SU-DHL-6 (cell line): ENCODE measurements around the gene CCDC157.

ENCODE experiments used
- H2AFZ ChIP-seq: fragments of 200-600 bp; sonication (generic); 2 replicates; pipeline ENCODE4 v1.6.1; 2014; ENCODE audit warnings: low read depth, mild to moderate bottlenecking, moderate library complexity, mixed read lengths, antibody characterized with exemption, low read length; ENCODE audit not compliant: severe bottlenecking
- H3F3A ChIP-seq: fragments of 200-600 bp; shearing (Covaris generic); 2 replicates; pipeline ENCODE4 v1.6.0; 2016; ENCODE audit warnings: antibody characterized with exemption, mild to moderate bottlenecking; ENCODE audit not compliant: insufficient read depth
- H3K27ac ChIP-seq: fragments of 200-600 bp; sonication (generic); 2 replicates; pipeline ENCODE4 v1.5.1; 2016; ENCODE audit warnings: low read depth, mild to moderate bottlenecking, low read length, moderate library complexity, mixed read lengths
- H3K27me3 ChIP-seq: fragments of 200-600 bp; sonication (generic), shearing (Covaris generic); 2 replicates; pipeline ENCODE4 v1.6.0; 2014; ENCODE audit warnings: mild to moderate bottlenecking, low read length
- H3K36me3 ChIP-seq: fragments of 200-600 bp; sonication (generic); 2 replicates; pipeline ENCODE4 v1.6.1; 2014; ENCODE audit warnings: mild to moderate bottlenecking, low read length, mixed read lengths
- H3K4me2 ChIP-seq: fragments of 300-600, 200-600 bp; shearing (Covaris generic), sonication (generic); 2 replicates; pipeline ENCODE4 v1.6.0; 2014; ENCODE audit warnings: low read length, low read depth, mild to moderate bottlenecking; ENCODE audit not compliant: poor library complexity, severe bottlenecking
- H3K4me3 ChIP-seq: fragments of 200-600 bp; sonication (generic); 2 replicates; pipeline ENCODE4 v1.5.1; 2014; ENCODE audit warnings: antibody characterized with exemption, low read length, mild to moderate bottlenecking, mixed read lengths; ENCODE audit not compliant: insufficient read depth, poor library complexity, severe bottlenecking
- H3K79me2 ChIP-seq: fragments of 200-600 bp; sonication (generic); 2 replicates; pipeline ENCODE4 v1.6.1; 2014; ENCODE audit warnings: mild to moderate bottlenecking, low read length, moderate library complexity; ENCODE audit not compliant: insufficient read depth
- H3K9ac ChIP-seq: fragments of 200-600 bp; sonication (generic); 2 replicates; pipeline ENCODE4 v1.7.0; 2014; ENCODE audit warnings: mild to moderate bottlenecking, low read length
- H3K9me2 ChIP-seq: fragments of 200-600 bp; sonication (generic); replicated peaks from 2 replicates; pipeline ENCODE4 v1.6.1; 2014; ENCODE audit warnings: low read length; ENCODE audit not compliant: insufficient read depth
- H3K9me3 ChIP-seq: fragments of 200-600 bp; sonication (generic); 2 replicates; pipeline ENCODE4 v1.6.1; 2014; ENCODE audit warnings: low read length, mixed read lengths; ENCODE audit not compliant: insufficient read depth
- H4K20me1 ChIP-seq: fragments of 200-600 bp; sonication (generic); 2 replicates; pipeline ENCODE4 v1.6.1; 2014; ENCODE audit warnings: low read depth, mild to moderate bottlenecking, antibody characterized with exemption, low read length, moderate library complexity, mixed read lengths
- CTCF ChIP-seq: fragments of 200-600 bp; sonication (generic); IDR thresholded peaks from one replicate; pipeline ENCODE4 v1.5.1; 2017; ENCODE audit warnings: antibody characterized with exemption, mild to moderate bottlenecking, low read length, moderate library complexity; ENCODE audit not compliant: insufficient read depth, poor library complexity, severe bottlenecking
- EZH2phosphoT487 ChIP-seq: fragments of 200-600 bp; sonication (generic), shearing (Covaris generic); conservative IDR thresholded peaks from 2 replicates; pipeline ENCODE4 v1.6.1; 2018; ENCODE audit warnings: mild to moderate bottlenecking, antibody characterized with exemption, low read length, moderate library complexity, mixed read lengths

CCDC157 gene

GRCh38 chr22:30392661-30393321 lies 36.0 kb downstream of the CCDC157 start:
- Histone ChIP-seq H3K9ac (peak overlapping the region; percentile 38), H2AFZ (peak overlapping the region; percentile 87), H3K27ac (peak overlapping the region; percentile 21; the same call in 1 of the 2 replicates), H3K4me3 (no peak overlapping the region), H4K20me1 (no peaks in the 10 kb centered on the region), H3K27me3 (no peaks in the 10 kb centered on the region), H3K9me3 (no peaks in the 10 kb centered on the region), H3F3A (no peaks in the 10 kb centered on the region), H3K4me2 (peak overlapping the region; percentile 40), H3K9me2 (no peaks in the 10 kb centered on the region), H3K79me2 (no peaks in the 10 kb centered on the region), H3K36me3 (no peaks in the 10 kb centered on the region)
- no peak for TF ChIP-seq EZH2phosphoT487
- no peak for TF ChIP-seq CTCF

GRCh38 chr22:30393322-30393680 lies 36.5 kb downstream of the CCDC157 start:
- TF ChIP-seq EZH2phosphoT487 (no peak), CTCF (no peak)
- H3K79me2 ChIP-seq: no peaks in the 10 kb centered on the region
- H3K9me2 ChIP-seq: no peaks in the 10 kb centered on the region
- peak overlapping the region; percentile 87 for H2AFZ ChIP-seq
- H3K9me3 ChIP-seq: no peaks in the 10 kb centered on the region
- H3K4me3 ChIP-seq: no peak overlapping the region
- H3K36me3 ChIP-seq: no peaks in the 10 kb centered on the region
- no peaks in the 10 kb centered on the region for H3K27me3 ChIP-seq
- no peak overlapping the region for H3K27ac ChIP-seq
- H3K9ac ChIP-seq: peak overlapping the region; percentile 38; the same call in 1 of the 2 replicates
- no peaks in the 10 kb centered on the region for H3F3A ChIP-seq
- H3K4me2 ChIP-seq: no peak overlapping the region
- no peaks in the 10 kb centered on the region for H4K20me1 ChIP-seq

GRCh38 chr22:30393885-30394284 lies 37.1 kb downstream of the CCDC157 start:
- Histone ChIP-seq H3K4me3 (no peak overlapping the region), H3K9ac (no peak overlapping the region), H3K27ac (no peak overlapping the region), H3K9me2 (no peaks in the 10 kb centered on the region), H3K27me3 (no peaks in the 10 kb centered on the region), H3K79me2 (no peaks in the 10 kb centered on the region), H3K9me3 (no peaks in the 10 kb centered on the region), H3F3A (no peaks in the 10 kb centered on the region), H4K20me1 (no peaks in the 10 kb centered on the region), H2AFZ (no peak overlapping the region), H3K36me3 (no peaks in the 10 kb centered on the region), H3K4me2 (no peak overlapping the region)
- TF ChIP-seq CTCF (no peak), EZH2phosphoT487 (no peak)
